B cell (primary cell): ENCODE results near the gene ITPR2. TPM values are rescaled to one million over a fixed set of nuclear protein-coding genes. Genes with fewer than 3 reads are reported as not detected.

ENCODE experiments used
- ATAC-seq: fragments of 200-7000 bp; cut with Tn5 transposase; one replicate; pipeline ENCODE4 v1.10.0; 2021; ENCODE audit warnings: low read depth, mild to moderate bottlenecking, moderate number of reproducible peaks, moderate library complexity
- CTCF ChIA-PET: fragments of 350-600 bp; sonication (Branson Sonifier 250); formaldehyde crosslinking; loops from one replicate; lab custom pipeline; 2021; ENCODE audit warnings: antibody characterized with exemption, inconsistent platforms; lab: Charles Lee
- POLR2A ChIA-PET: fragments of 350-600 bp; sonication (Branson Sonifier 250); formaldehyde crosslinking; loops from one replicate; lab custom pipeline; 2021; ENCODE audit warnings: antibody characterized with exemption; lab: Charles Lee
- DNase-seq: peaks from one replicate; pipeline ENCODE4 v3.0.0; 2013
- H2AFZ ChIP-seq: 2 replicates; pipeline ENCODE4 v1.6.1; 2012; ENCODE audit warnings: mild to moderate bottlenecking, low read depth, low read length; ENCODE audit not compliant: insufficient read depth, poor library complexity, severe bottlenecking
- H3K27ac ChIP-seq, 2 donors: 1 replicate in 1 of 2; 2 replicates in 1 of 2; pipeline ENCODE4 v1.5.1; 2012 to 2013; ENCODE audit warnings: low read length in 2 of 2, mild to moderate bottlenecking in 2 of 2, moderate library complexity in 1 of 2
- H3K27me3 ChIP-seq, 4 experiments: fragments of 200-600 bp in 1 of 4; sonication (generic) in 1 of 4; replicated peaks in 1 of 4; 1 replicate in 2 of 4; 2 replicates in 2 of 4; pipeline versions ENCODE4 v1.6.1 to v1.7.0; 2013 to 2016; ENCODE audit warnings: low read length in 3 of 4, mild to moderate bottlenecking in 2 of 4, mixed read lengths in 1 of 4, moderate library complexity in 1 of 4; ENCODE audit not compliant: insufficient read depth in 4 of 4, control insufficient read depth in 3 of 4; ENCODE audit errors: control extremely low read depth in 1 of 4
- H3K36me3 ChIP-seq, 2 experiments: replicated peaks in 1 of 2; 1 replicate in 1 of 2; 2 replicates in 1 of 2; pipeline versions ENCODE4 v1.6.1 to v1.7.1; 2013; ENCODE audit warnings: low read length in 1 of 2; ENCODE audit not compliant: insufficient read depth in 2 of 2, control insufficient read depth in 1 of 2; ENCODE audit errors: control extremely low read depth in 1 of 2, extremely low read depth in 1 of 2
- H3K4me1 ChIP-seq, 2 donors: fragments of 200-600 bp in 1 of 2; sonication (generic) in 1 of 2; 1 replicate in 1 of 2; 2 replicates in 1 of 2; pipeline versions ENCODE4 v1.5.1 to v1.6.1; 2013 to 2017; ENCODE audit warnings: low read length in 2 of 2; ENCODE audit not compliant: control insufficient read depth in 2 of 2, insufficient read depth in 2 of 2
- H3K4me2 ChIP-seq: replicated peaks from 2 replicates; pipeline ENCODE3; 2012; ENCODE audit warnings: mild to moderate bottlenecking, low read depth, low read length; ENCODE audit not compliant: poor library complexity, severe bottlenecking
- H3K4me3 ChIP-seq, 5 experiments: fragments of 200-600 bp in 1 of 5; sonication (generic) in 1 of 5; 1 replicate in 3 of 5; 2 replicates in 2 of 5; pipeline versions ENCODE4 v1.5.1 to v1.7.0; 2011 to 2016; ENCODE audit warnings: low read length in 4 of 5, mild to moderate bottlenecking in 4 of 5, low read depth in 2 of 5, control low read depth in 1 of 5, moderate library complexity in 1 of 5; ENCODE audit not compliant: insufficient read depth in 1 of 5; ENCODE audit errors: control extremely low read depth in 1 of 5, extremely low read depth in 1 of 5
- H3K79me2 ChIP-seq: fragments of 200-600 bp; sonication (generic); one replicate; pipeline ENCODE4 v1.6.0; 2016; ENCODE audit warnings: low read length; ENCODE audit not compliant: control insufficient read depth, insufficient read depth
- H3K9ac ChIP-seq: fragments of 200-600 bp; sonication (generic); 2 replicates; pipeline ENCODE4 v1.6.1; 2017; ENCODE audit warnings: mild to moderate bottlenecking, low read length, moderate library complexity
- H3K9me3 ChIP-seq, 3 donors: one replicate each; pipeline versions ENCODE4 v1.6.1 to v1.7.1; 2013; ENCODE audit warnings: low read length in 2 of 3; ENCODE audit not compliant: control insufficient read depth in 2 of 3, insufficient read depth in 1 of 3; ENCODE audit errors: control extremely low read depth in 1 of 3
- H4K20me1 ChIP-seq: 2 replicates; pipeline ENCODE4 v1.6.0; 2012; ENCODE audit warnings: mild to moderate bottlenecking, low read length; ENCODE audit not compliant: insufficient read depth, control insufficient read depth, poor library complexity, severe bottlenecking
- H3K27ac Mint-ChIP-seq: one replicate; pipeline ENCODE4 v1.8.0; 2021; ENCODE audit warnings: mixed read lengths
- H3K27me3 Mint-ChIP-seq: one replicate; pipeline ENCODE4 v1.8.0; 2021; ENCODE audit warnings: mixed read lengths
- H3K4me1 Mint-ChIP-seq: one replicate; pipeline ENCODE4 v1.8.0; 2021; ENCODE audit warnings: mixed read lengths
- H3K4me3 Mint-ChIP-seq: one replicate; pipeline ENCODE4 v1.8.0; 2021; ENCODE audit warnings: mixed read lengths
- H3K9me3 Mint-ChIP-seq: one replicate; pipeline ENCODE4 v1.8.0; 2022; ENCODE audit warnings: mixed read lengths; ENCODE audit not compliant: insufficient read depth
- EZH2 ChIP-seq: IDR thresholded peaks from 2 replicates; pipeline ENCODE4 v1.6.1; 2012; ENCODE audit warnings: borderline replicate concordance, low read depth, mild to moderate bottlenecking, moderate library complexity, low read length; ENCODE audit not compliant: insufficient read depth, poor library complexity, severe bottlenecking
- WGBS: methylation state at CpG from one replicate; pipeline ENCODE4 v1.1.5; 2013; ENCODE audit warnings: missing lambda C conversion rate; ENCODE audit not compliant: insufficient coverage; 5-methylcytosine and 5-hydroxymethylcytosine counted together
- intact Hi-C: fragments of 100-400 bp; cut with micrococcal nuclease; formaldehyde crosslinking; loops from one replicate; pipeline ENCODE4 v1.10.0; 2022
- polyA plus RNA-seq: library from polyadenylated mRNA; depleted of rRNA; stranded (reverse); fragments of >200 nt; gene quantifications from 2 replicates; pipeline ENCODE4 v1.2.3, GENCODE V29; 2012
- total RNA-seq, 2 donors: library from RNA; stranded (reverse); fragments of 120-200 nt in 1 of 2; gene quantifications; 1 replicate in 1 of 2; 2 replicates in 1 of 2; pipeline versions ENCODE4 v1.2.3 to v1.2.4, GENCODE V29; 2013 to 2022
- TF ChIP-seq, protein P1 (sequence below): fragments of 200-600 bp; IDR thresholded peaks from one replicate; pipeline ENCODE4 v1.8.0; 2022; ENCODE audit warnings: antibody characterized with exemption, mild to moderate bottlenecking

Gene ITPR2
- total and polyA plus RNA-seq, 2 donors (not counting 1 experiment from before 2014, with no cell fraction given): 4.3 to 113 TPM

GRCh38 chr12:26465419-26466097 lies 367.4 kb downstream of the ITPR2 start:
- H3K27ac ChIP-seq: no peak overlapping the region
- CTCF ChIA-PET: interaction anchor here (1.1 to 1.6 kb wide), 3 partner anchors 9 to 346 kb away, joined by 3 to 6 read pairs (median 4); no protein-coding TSS in a partner anchor
- H3K9me3 ChIP-seq: no peaks in the 10 kb centered on the region
- peaks cover 8 to 11% of the 10 kb centered on the region in 2 donors for H3K4me1 ChIP-seq
- H3K36me3 ChIP-seq: no peaks in the 10 kb centered on the region
- no peaks in the 10 kb centered on the region for H3K27me3 ChIP-seq
- H3K4me3 Mint-ChIP-seq: no peak overlapping the region
- no peaks in the 10 kb centered on the region for H3K79me2 ChIP-seq
- ATAC-seq: no peak
- no peak overlapping the region for H3K4me3 ChIP-seq
- H2AFZ ChIP-seq: no peak overlapping the region
- peak overlapping the region; percentile 50 for H3K27ac Mint-ChIP-seq
- no peaks in the 10 kb centered on the region for H3K27me3 Mint-ChIP-seq
- H3K4me2 ChIP-seq: no peak overlapping the region
- DNase-seq: no peak
- H3K4me1 Mint-ChIP-seq: peaks cover 24% of the 10 kb centered on the region
- POLR2A ChIA-PET: no interaction called here
- H3K9me3 Mint-ChIP-seq: no peaks in the 10 kb centered on the region
- no peaks in the 10 kb centered on the region for H4K20me1 ChIP-seq
- intact Hi-C loops: no loop called here
- H3K9ac ChIP-seq: no peak overlapping the region
- TF ChIP-seq, protein P1, sequence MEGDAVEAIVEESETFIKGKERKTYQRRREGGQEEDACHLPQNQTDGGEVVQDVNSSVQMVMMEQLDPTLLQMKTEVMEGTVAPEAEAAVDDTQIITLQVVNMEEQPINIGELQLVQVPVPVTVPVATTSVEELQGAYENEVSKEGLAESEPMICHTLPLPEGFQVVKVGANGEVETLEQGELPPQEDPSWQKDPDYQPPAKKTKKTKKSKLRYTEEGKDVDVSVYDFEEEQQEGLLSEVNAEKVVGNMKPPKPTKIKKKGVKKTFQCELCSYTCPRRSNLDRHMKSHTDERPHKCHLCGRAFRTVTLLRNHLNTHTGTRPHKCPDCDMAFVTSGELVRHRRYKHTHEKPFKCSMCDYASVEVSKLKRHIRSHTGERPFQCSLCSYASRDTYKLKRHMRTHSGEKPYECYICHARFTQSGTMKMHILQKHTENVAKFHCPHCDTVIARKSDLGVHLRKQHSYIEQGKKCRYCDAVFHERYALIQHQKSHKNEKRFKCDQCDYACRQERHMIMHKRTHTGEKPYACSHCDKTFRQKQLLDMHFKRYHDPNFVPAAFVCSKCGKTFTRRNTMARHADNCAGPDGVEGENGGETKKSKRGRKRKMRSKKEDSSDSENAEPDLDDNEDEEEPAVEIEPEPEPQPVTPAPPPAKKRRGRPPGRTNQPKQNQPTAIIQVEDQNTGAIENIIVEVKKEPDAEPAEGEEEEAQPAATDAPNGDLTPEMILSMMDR: no peak
- TF ChIP-seq EZH2: no peak
- WGBS: no CpG with 5 or more reads among the region's 6 CpGs

- Mint-ChIP-seq H3K4me1 (peaks cover 15% of the 10 kb centered on the region), H3K27ac (no peak overlapping the region), H3K27me3 (no peaks in the 10 kb centered on the region), H3K4me3 (no peak overlapping the region), H3K9me3 (no peaks in the 10 kb centered on the region)
- no peak for DNase-seq
- no peak overlapping the region for H2AFZ ChIP-seq
- no peaks in the 10 kb centered on the region for H3K9me3 ChIP-seq
- H3K4me2 ChIP-seq: no peak overlapping the region
- intact Hi-C loops: loop anchor here (5.0 kb wide), 1 partner anchor 36 kb away; no protein-coding TSS in a partner anchor
- H3K27me3 ChIP-seq: no peaks in the 10 kb centered on the region
- no peak for ATAC-seq
- WGBS: no CpG with 5 or more reads among the region's 1 CpG
- ChIA-PET POLR2A (interaction anchor here (0.5 kb wide), 1 partner anchor 33 kb away, joined by 10 read pairs; no protein-coding TSS in a partner anchor), CTCF (no interaction called here)
- no peak overlapping the region for H3K4me3 ChIP-seq
- H3K36me3 ChIP-seq: no peaks in the 10 kb centered on the region
- peaks cover 6 to 11% of the 10 kb centered on the region in 2 donors for H3K4me1 ChIP-seq
- H3K27ac ChIP-seq: no peak overlapping the region
- H4K20me1 ChIP-seq: no peaks in the 10 kb centered on the region
- TF ChIP-seq EZH2: no peak
- TF ChIP-seq, protein P1: no peak
- no peak overlapping the region for H3K9ac ChIP-seq
- no peaks in the 10 kb centered on the region for H3K79me2 ChIP-seq
Measured at GRCh38 chr12:26461776-26462175, 371.2 kb downstream of the ITPR2 start.
